ENCODE measurements around the gene CBFA2T3. TPM values are rescaled to one million over a fixed set of nuclear protein-coding genes. Genes with fewer than 3 reads are reported as not detected.

The CBFA2T3 gene
- total RNA-seq, 1 experiment from 2014 or later, result not detected

GRCh38 chr16:88962478-88963152, 14.4 kb downstream of the CBFA2T3 start:
- DNase-seq (ENCODE audit: low read depth), result no peak

- DNase-seq (ENCODE audit: low read depth), result no peak
Observed at GRCh38 chr16:88961011-88961410, 16.0 kb downstream of the CBFA2T3 start.

- no peak for DNase-seq (ENCODE audit: low read depth)
Observed at GRCh38 chr16:88960516-88960915, 16.5 kb downstream of the CBFA2T3 start.

GRCh38 chr16:88959022-88959421, 18.0 kb downstream of the CBFA2T3 start:
- DNase-seq (ENCODE audit: low read depth), result no peak

GRCh38 chr16:88957887-88958577, 19.0 kb downstream of the CBFA2T3 start:
- no peak for DNase-seq (ENCODE audit: low read depth)

- DNase-seq (ENCODE audit: low read depth), result no peak
Observed at GRCh38 chr16:88957433-88957767, 19.6 kb downstream of the CBFA2T3 start.

GRCh38 chr16:88956546-88957432, 20.2 kb downstream of the CBFA2T3 start:
- DNase-seq (ENCODE audit: low read depth), result no peak

- DNase-seq (ENCODE audit: low read depth), result no peak
Observed at GRCh38 chr16:88955906-88956305, 21.1 kb downstream of the CBFA2T3 start.

- no peak for DNase-seq (ENCODE audit: low read depth)
Observed at GRCh38 chr16:88953003-88953690, 23.9 kb downstream of the CBFA2T3 start.

- no peak for DNase-seq (ENCODE audit: low read depth)
Observed at GRCh38 chr16:88951989-88952388, 25.0 kb downstream of the CBFA2T3 start.

- no peak for DNase-seq (ENCODE audit: low read depth)
Observed at GRCh38 chr16:88951501-88951900, 25.5 kb downstream of the CBFA2T3 start.

GRCh38 chr16:88948781-88949490, 28.1 kb downstream of the CBFA2T3 start:
- DNase-seq (ENCODE audit: low read depth), result no peak

GRCh38 chr16:88945473-88945872, 31.5 kb downstream of the CBFA2T3 start:
- no peak for DNase-seq (ENCODE audit: low read depth)

- no peak for DNase-seq (ENCODE audit: low read depth)
Observed at GRCh38 chr16:88943741-88944140, 33.3 kb downstream of the CBFA2T3 start.

GRCh38 chr16:88943131-88943664, 33.8 kb downstream of the CBFA2T3 start:
- DNase-seq (ENCODE audit: low read depth), result no peak

- peak; percentile 53 for DNase-seq (ENCODE audit: low read depth)
Observed at GRCh38 chr16:88941913-88942909, 34.8 kb downstream of the CBFA2T3 start.

GRCh38 chr16:88940862-88941817, 35.9 kb downstream of the CBFA2T3 start:
- DNase-seq (ENCODE audit: low read depth), result no peak
